ENCODE results near the gene KIAA1958.

GRCh38 chr9:112520656-112521055 lies 34.0 kb downstream of the KIAA1958 start:
- TF ChIP-seq, protein P1, sequence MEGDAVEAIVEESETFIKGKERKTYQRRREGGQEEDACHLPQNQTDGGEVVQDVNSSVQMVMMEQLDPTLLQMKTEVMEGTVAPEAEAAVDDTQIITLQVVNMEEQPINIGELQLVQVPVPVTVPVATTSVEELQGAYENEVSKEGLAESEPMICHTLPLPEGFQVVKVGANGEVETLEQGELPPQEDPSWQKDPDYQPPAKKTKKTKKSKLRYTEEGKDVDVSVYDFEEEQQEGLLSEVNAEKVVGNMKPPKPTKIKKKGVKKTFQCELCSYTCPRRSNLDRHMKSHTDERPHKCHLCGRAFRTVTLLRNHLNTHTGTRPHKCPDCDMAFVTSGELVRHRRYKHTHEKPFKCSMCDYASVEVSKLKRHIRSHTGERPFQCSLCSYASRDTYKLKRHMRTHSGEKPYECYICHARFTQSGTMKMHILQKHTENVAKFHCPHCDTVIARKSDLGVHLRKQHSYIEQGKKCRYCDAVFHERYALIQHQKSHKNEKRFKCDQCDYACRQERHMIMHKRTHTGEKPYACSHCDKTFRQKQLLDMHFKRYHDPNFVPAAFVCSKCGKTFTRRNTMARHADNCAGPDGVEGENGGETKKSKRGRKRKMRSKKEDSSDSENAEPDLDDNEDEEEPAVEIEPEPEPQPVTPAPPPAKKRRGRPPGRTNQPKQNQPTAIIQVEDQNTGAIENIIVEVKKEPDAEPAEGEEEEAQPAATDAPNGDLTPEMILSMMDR (conservative IDR thresholded peaks at IDR 0.05; ENCODE audit: low read depth, low read length) = no peak
- no peak for TF ChIP-seq EZH2 (IDR thresholded peaks at IDR 0.05; ENCODE audit: borderline replicate concordance, low read depth, low read length, poor library complexity, severe bottlenecking)
